Body of pancreas (tissue), 4 donors: ENCODE data around the gene RIMS4.

Experiments used
- POLR2A ChIP-seq, 3 donors: fragments of 450-650 bp; IDR thresholded peaks; one replicate each; pipeline ENCODE4 v1.6.1; 2016; ENCODE audit warnings: antibody characterized with exemption in 3 of 3, mild to moderate bottlenecking in 2 of 3
- TF ChIP-seq, protein P1 (sequence below), 7 experiments: fragments of 450-650 bp in 4 of 7; fragments of 200-600 bp in 3 of 7; sonication (generic) in 3 of 7; IDR thresholded peaks; one replicate each; pipeline ENCODE4 v1.5.1; 2016 to 2019; ENCODE audit warnings: antibody characterized with exemption in 7 of 7

DNA sequence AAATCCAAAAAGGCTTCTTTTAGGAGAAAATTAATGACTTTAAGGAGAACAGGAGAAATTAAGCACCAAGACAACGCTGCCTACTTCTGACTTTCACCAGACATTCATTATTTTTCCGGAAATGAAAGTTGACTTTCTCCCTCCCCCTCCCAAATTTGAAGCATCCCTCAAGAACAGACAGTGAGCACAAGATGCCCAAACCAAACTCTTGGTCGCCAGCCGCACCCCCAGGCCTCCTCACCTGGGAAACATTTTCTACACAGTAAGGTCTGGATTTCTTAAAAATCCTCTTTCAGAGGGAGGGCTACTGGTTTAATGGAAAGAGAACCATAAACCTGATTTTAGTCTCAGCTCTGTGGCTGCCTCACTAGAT, 2.7 kb downstream of the RIMS4 start:
- TF ChIP-seq, protein P1, sequence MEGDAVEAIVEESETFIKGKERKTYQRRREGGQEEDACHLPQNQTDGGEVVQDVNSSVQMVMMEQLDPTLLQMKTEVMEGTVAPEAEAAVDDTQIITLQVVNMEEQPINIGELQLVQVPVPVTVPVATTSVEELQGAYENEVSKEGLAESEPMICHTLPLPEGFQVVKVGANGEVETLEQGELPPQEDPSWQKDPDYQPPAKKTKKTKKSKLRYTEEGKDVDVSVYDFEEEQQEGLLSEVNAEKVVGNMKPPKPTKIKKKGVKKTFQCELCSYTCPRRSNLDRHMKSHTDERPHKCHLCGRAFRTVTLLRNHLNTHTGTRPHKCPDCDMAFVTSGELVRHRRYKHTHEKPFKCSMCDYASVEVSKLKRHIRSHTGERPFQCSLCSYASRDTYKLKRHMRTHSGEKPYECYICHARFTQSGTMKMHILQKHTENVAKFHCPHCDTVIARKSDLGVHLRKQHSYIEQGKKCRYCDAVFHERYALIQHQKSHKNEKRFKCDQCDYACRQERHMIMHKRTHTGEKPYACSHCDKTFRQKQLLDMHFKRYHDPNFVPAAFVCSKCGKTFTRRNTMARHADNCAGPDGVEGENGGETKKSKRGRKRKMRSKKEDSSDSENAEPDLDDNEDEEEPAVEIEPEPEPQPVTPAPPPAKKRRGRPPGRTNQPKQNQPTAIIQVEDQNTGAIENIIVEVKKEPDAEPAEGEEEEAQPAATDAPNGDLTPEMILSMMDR (IDR thresholded peaks at IDR 0.05), result no peak
- no peak for TF ChIP-seq POLR2A (IDR thresholded peaks at IDR 0.05)
